CD4-positive, alpha-beta T cell (primary cell): Measurements from ENCODE around the gene ISG20. TPM values are rescaled to one million over a fixed set of nuclear protein-coding genes. Genes with fewer than 3 reads are reported as not detected.

ENCODE experiments used
- ATAC-seq: fragments of 200-7000 bp; cut with Tn5 transposase; one replicate; pipeline ENCODE4 v1.10.0; 2022; ENCODE audit warnings: mild to moderate bottlenecking; ENCODE audit not compliant: poor library complexity
- CTCF ChIA-PET: fragments of 350-600 bp; sonication (Branson Sonifier 250); formaldehyde crosslinking; loops from one replicate; lab custom pipeline; 2021; ENCODE audit warnings: antibody characterized with exemption, inconsistent platforms; lab: Charles Lee
- POLR2A ChIA-PET: fragments of 350-600 bp; sonication (Branson Sonifier 250); formaldehyde crosslinking; loops from one replicate; lab custom pipeline; 2021; ENCODE audit warnings: antibody characterized with exemption, inconsistent platforms; lab: Charles Lee
- DNase-seq, 14 experiments: peaks; one replicate each; pipeline ENCODE4 v3.0.0-alpha.2; 2013 to 2020; ENCODE audit warnings: mixed read lengths in 2 of 14
- H3K27ac ChIP-seq, 2 donors: one replicate each; pipeline versions ENCODE4 v1.5.1 to v1.7.0; 2013; ENCODE audit warnings: low read length in 2 of 2, low read depth in 1 of 2, mild to moderate bottlenecking in 1 of 2
- H3K27me3 ChIP-seq, 2 experiments: 1 replicate in 1 of 2; 2 replicates in 1 of 2; pipeline versions ENCODE4 v1.6.1 to v1.7.0; 2013; ENCODE audit warnings: low read length in 2 of 2, control low read depth in 1 of 2, mild to moderate bottlenecking in 1 of 2, moderate library complexity in 1 of 2; ENCODE audit not compliant: insufficient read depth in 2 of 2, control insufficient read depth in 1 of 2
- H3K36me3 ChIP-seq: one replicate; pipeline ENCODE4 v1.6.1; 2013; ENCODE audit warnings: low read length, control low read depth; ENCODE audit not compliant: insufficient read depth
- H3K4me1 ChIP-seq: one replicate; pipeline ENCODE4 v1.6.1; 2013; ENCODE audit warnings: low read length, control low read depth; ENCODE audit not compliant: insufficient read depth
- H3K4me3 ChIP-seq: one replicate; pipeline ENCODE4 v1.5.1; 2013; ENCODE audit warnings: mild to moderate bottlenecking, low read length, moderate library complexity
- H3K9me3 ChIP-seq, 2 experiments: 1 replicate in 1 of 2; 2 replicates in 1 of 2; pipeline versions ENCODE4 v1.6.1 to v1.7.0; 2013; ENCODE audit warnings: low read length in 2 of 2, mild to moderate bottlenecking in 2 of 2, control low read depth in 1 of 2, moderate library complexity in 1 of 2; ENCODE audit not compliant: control insufficient read depth in 1 of 2, insufficient read depth in 1 of 2
- H3K27ac Mint-ChIP-seq: one replicate; pipeline ENCODE4 v1.8.0; 2020; ENCODE audit warnings: mixed read lengths
- H3K27me3 Mint-ChIP-seq: one replicate; pipeline ENCODE4 v1.8.0; 2021; ENCODE audit warnings: mixed read lengths
- H3K36me3 Mint-ChIP-seq: one replicate; pipeline ENCODE4 v1.8.0; 2021; ENCODE audit warnings: low read depth, mixed read lengths
- H3K4me1 Mint-ChIP-seq: one replicate; pipeline ENCODE4 v1.8.0; 2021; ENCODE audit warnings: low read depth, mixed read lengths
- H3K4me3 Mint-ChIP-seq: one replicate; pipeline ENCODE4 v1.8.0; 2020; ENCODE audit warnings: mild to moderate bottlenecking, mixed read lengths
- H3K9me3 Mint-ChIP-seq: one replicate; pipeline ENCODE4 v1.8.0; 2020; ENCODE audit warnings: mixed read lengths
- intact Hi-C, 2 experiments: fragments of 100-400 bp; cut with DNase I in 1 of 2; cut with micrococcal nuclease in 1 of 2; formaldehyde crosslinking; loops; one replicate each; pipeline versions ENCODE4 v1.15.1 to v1.9.0; 2023 to 2025; cut with DNase I, micrococcal nuclease
- total RNA-seq, 174 experiments: library from RNA in 2 of 174; stranded (reverse) in 2 of 174; gene quantifications; one replicate each; pipeline ENCODE4 v1.2.3 and lab custom pipeline; 2021 to 2026
- TF ChIP-seq, protein P1 (sequence below): fragments of 200-600 bp; IDR thresholded peaks from one replicate; pipeline ENCODE4 v1.8.0; 2022; ENCODE audit warnings: antibody characterized with exemption, mild to moderate bottlenecking

ISG20 gene
- total RNA-seq, 2 experiments from 2014 or later, result 152 to 157 TPM

DNA sequence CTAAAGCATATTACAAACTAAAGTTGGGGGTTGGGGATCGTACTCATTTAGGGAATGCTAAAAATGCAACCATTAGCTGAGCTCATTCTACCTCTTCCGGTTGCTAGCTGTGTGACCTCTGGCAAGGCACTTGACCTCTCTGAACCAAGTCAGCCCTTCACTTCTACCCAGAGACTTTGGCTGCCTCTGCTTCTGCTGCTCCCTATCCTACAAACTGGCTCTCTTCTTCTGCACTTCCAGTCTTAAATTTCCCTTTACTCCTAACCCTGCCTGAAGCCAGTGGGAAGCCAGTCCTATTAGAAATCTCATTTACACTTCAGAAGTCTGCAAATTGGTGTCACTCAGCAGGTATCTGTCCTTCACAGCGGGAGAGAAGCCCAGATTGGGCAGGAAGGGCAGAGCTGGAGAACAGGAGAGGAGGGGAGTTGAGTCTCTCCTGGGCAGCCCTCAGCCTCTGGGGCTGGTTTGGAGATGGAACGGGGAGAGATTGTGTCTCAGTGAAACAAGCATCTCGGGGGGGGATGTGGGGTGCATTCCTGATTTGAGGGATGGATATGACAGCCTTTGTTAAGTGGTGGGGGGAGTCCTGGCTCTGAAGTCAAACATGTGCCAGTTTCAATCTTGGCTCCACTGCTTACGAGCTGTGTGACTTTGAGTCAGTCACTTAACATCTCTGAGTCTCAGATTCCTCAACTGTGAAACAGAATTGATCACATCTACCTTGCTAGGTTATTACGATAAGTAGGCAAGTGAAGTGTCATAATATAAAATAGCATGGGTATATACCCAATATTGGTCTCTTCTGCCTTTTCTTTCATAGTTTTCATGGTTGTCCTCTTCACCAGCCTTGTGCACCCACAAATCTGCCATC lies 25.5 kb upstream of the ISG20 start:
- ChIA-PET CTCF (no interaction called here), POLR2A (no interaction called here)
- no peaks in the 10 kb centered on the region for H3K9me3 Mint-ChIP-seq
- Histone ChIP-seq H3K27me3 (peaks cover 28 to 33% of the 10 kb centered on the region in 2 experiments), H3K4me1 (peaks cover 4% of the 10 kb centered on the region), H3K36me3 (no peaks in the 10 kb centered on the region), H3K9me3 (no peaks in the 10 kb centered on the region), H3K27ac (no peak overlapping the region), H3K4me3 (no peak overlapping the region)
- H3K27ac Mint-ChIP-seq, result no peak overlapping the region
- intact Hi-C loops, result no loop called here
- H3K4me3 Mint-ChIP-seq, result no peak overlapping the region
- TF ChIP-seq, protein P1, sequence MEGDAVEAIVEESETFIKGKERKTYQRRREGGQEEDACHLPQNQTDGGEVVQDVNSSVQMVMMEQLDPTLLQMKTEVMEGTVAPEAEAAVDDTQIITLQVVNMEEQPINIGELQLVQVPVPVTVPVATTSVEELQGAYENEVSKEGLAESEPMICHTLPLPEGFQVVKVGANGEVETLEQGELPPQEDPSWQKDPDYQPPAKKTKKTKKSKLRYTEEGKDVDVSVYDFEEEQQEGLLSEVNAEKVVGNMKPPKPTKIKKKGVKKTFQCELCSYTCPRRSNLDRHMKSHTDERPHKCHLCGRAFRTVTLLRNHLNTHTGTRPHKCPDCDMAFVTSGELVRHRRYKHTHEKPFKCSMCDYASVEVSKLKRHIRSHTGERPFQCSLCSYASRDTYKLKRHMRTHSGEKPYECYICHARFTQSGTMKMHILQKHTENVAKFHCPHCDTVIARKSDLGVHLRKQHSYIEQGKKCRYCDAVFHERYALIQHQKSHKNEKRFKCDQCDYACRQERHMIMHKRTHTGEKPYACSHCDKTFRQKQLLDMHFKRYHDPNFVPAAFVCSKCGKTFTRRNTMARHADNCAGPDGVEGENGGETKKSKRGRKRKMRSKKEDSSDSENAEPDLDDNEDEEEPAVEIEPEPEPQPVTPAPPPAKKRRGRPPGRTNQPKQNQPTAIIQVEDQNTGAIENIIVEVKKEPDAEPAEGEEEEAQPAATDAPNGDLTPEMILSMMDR, result no peak
- no peak for DNase-seq
- H3K4me1 Mint-ChIP-seq, result no peaks in the 10 kb centered on the region
- no peak for ATAC-seq
- H3K27me3 Mint-ChIP-seq, result peaks cover 63% of the 10 kb centered on the region
- no peaks in the 10 kb centered on the region for H3K36me3 Mint-ChIP-seq

DNA sequence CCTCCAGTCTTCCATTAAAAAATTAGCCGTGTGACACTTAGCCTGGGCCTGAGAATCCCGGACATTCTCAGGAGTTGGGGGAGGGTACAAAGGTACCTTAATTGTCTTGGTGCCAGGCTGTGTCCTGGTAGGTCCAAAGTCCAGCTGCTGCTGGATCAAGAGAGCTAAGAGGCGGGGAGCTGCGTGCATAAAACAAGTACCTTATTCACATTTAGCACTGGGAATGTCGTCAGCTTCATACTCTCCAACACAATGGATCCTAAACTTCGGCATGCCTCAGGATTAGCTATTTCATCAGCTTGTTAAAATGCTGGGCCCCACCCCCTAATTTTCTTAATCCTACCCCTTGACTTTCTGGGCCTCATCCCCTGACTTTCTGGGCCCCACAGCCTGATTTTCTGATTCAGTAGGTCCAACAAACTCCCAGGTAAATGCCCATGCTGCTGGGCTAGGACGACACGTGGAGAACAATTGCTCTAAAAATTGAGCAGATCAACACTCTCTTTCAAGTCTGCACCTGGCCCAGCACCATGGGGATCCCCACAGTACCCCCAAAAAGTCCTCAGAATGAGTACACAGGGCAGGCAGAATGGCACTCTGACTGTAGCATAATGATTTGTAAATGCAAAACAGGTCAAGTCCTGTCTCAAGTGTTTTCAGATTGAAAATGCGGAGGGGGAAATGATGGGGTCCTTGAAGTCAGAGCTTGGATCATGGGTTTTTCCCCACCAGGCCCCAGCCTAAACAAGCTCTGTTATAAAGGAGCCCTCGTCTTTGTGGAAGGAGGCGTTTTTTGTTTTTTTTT lies 23.3 kb upstream of the ISG20 start:
- Mint-ChIP-seq H3K9me3 (no peaks in the 10 kb centered on the region), H3K27me3 (peaks cover 46% of the 10 kb centered on the region), H3K4me1 (no peaks in the 10 kb centered on the region), H3K27ac (no peak overlapping the region), H3K4me3 (no peak overlapping the region), H3K36me3 (no peaks in the 10 kb centered on the region)
- no peak for ATAC-seq
- no peak overlapping the region for H3K4me3 ChIP-seq
- ChIA-PET CTCF (no interaction called here), POLR2A (no interaction called here)
- no peak for DNase-seq
- intact Hi-C loops, result no loop called here
- H3K27me3 ChIP-seq, result peaks cover 11 to 13% of the 10 kb centered on the region in 2 experiments
- peaks cover 4% of the 10 kb centered on the region for H3K4me1 ChIP-seq
- H3K27ac ChIP-seq, result no peak overlapping the region
- H3K9me3 ChIP-seq, result no peaks in the 10 kb centered on the region
- TF ChIP-seq, protein P1, result no peak
- H3K36me3 ChIP-seq, result no peaks in the 10 kb centered on the region

DNA sequence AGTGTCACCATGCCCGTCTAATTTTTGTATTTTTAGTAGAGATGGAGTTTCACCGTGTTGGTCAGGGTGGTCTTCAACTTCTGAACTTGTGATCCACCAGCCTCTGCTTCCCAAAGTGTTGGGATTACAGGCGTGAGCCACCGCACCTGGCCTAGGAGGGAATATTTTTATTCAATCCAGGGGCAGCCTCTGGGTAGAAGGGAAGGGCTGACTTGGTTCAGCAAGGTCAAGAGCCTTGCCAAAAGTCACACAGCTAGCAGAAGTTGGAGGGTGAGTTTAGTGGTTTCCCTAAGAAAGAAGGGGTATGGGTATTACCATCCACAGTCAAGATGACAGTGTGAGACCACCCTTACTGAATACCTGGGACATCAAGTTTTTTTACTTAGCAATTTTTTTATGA lies 22.6 kb upstream of the ISG20 start:
- H3K9me3 Mint-ChIP-seq, result no peaks in the 10 kb centered on the region
- CTCF ChIA-PET, result no interaction called here
- POLR2A ChIA-PET, result no interaction called here
- Histone ChIP-seq H3K4me3 (no peak overlapping the region), H3K9me3 (no peaks in the 10 kb centered on the region), H3K27ac (no peak overlapping the region), H3K36me3 (no peaks in the 10 kb centered on the region), H3K27me3 (peaks cover 6 to 8% of the 10 kb centered on the region in 2 experiments), H3K4me1 (peaks cover 6% of the 10 kb centered on the region)
- H3K36me3 Mint-ChIP-seq, result no peaks in the 10 kb centered on the region
- H3K27ac Mint-ChIP-seq, result no peak overlapping the region
- ATAC-seq (no peak), DNase-seq (no peak)
- intact Hi-C loops, result no loop called here
- TF ChIP-seq, protein P1, result no peak
- H3K27me3 Mint-ChIP-seq, result peaks cover 39% of the 10 kb centered on the region
- H3K4me3 Mint-ChIP-seq, result no peak overlapping the region
- peaks cover 5% of the 10 kb centered on the region for H3K4me1 Mint-ChIP-seq
